Measurements from ENCODE around the gene P2RY11.

P2RY11 gene

GRCh38 chr19:10141973-10142372 lies 30.5 kb downstream of the P2RY11 start:
- DNase-seq: no peak

GRCh38 chr19:10142701-10143375 lies 31.3 kb downstream of the P2RY11 start:
- no peak for DNase-seq

- no peak for DNase-seq
Observed at GRCh38 chr19:10143681-10144080, 32.2 kb downstream of the P2RY11 start.

- DNase-seq: peak in 1 of 2 donors; percentile 40
Observed at GRCh38 chr19:10144361-10144760, 32.9 kb downstream of the P2RY11 start.

GRCh38 chr19:10145031-10145430 lies 33.5 kb downstream of the P2RY11 start:
- DNase-seq: no peak

GRCh38 chr19:10146142-10146541 lies 34.6 kb downstream of the P2RY11 start:
- no peak for DNase-seq

GRCh38 chr19:10149427-10149826 lies 37.9 kb downstream of the P2RY11 start:
- DNase-seq: no peak

- DNase-seq: no peak
Observed at GRCh38 chr19:10151521-10151920, 40.0 kb downstream of the P2RY11 start.

GRCh38 chr19:10152100-10152499 lies 40.6 kb downstream of the P2RY11 start:
- DNase-seq: no peak

GRCh38 chr19:10155839-10156238 lies 44.3 kb downstream of the P2RY11 start:
- peak; percentile 45 to 75 for DNase-seq

GRCh38 chr19:10158071-10158470 lies 46.6 kb downstream of the P2RY11 start:
- DNase-seq: no peak

- DNase-seq: no peak
Observed at GRCh38 chr19:10158485-10158884, 47.0 kb downstream of the P2RY11 start.

GRCh38 chr19:10159610-10160009 lies 48.1 kb downstream of the P2RY11 start:
- no peak for DNase-seq

GRCh38 chr19:10163536-10163935 lies 52.0 kb downstream of the P2RY11 start:
- DNase-seq: no peak

Measured in inflammatory macrophage (primary cell).